ENCODE results near the gene SNCAIP.

SNCAIP gene

GRCh38 chr5:122420537-122421236, 108.7 kb downstream of the SNCAIP start:
- no peaks in the 10 kb centered on the region for H3K27me3 ChIP-seq (ENCODE audit: control insufficient read depth in 3 of 3, insufficient read depth in 3 of 3, low read depth in 1 of 3, low read length in 3 of 3)
- H3K4ac ChIP-seq (ENCODE audit: low read length): no peak overlapping the region
- no peaks in the 10 kb centered on the region for H3K36me3 ChIP-seq (replicated peaks in 1 of 2; ENCODE audit: control insufficient read depth in 2 of 2, insufficient read depth in 2 of 2, low read length in 2 of 2)
- no peak overlapping the region for H3K4me3 ChIP-seq (ENCODE audit: low read length in 2 of 2)
- no peak overlapping the region for H2AFZ ChIP-seq (ENCODE audit: low read length)
- H2BK12ac ChIP-seq (ENCODE audit: low read length): no peak overlapping the region
- WGBS, 2 donors (ENCODE audit: extremely low coverage in 2 of 2, insufficient read length in 2 of 2, insufficient replicate concordance in 1 of 2): no CpG with 5 or more reads among the region's 3 CpGs
- no peak overlapping the region for H3K9ac ChIP-seq (ENCODE audit: low read depth, low read length, poor library complexity)
- H3K4me2 ChIP-seq (ENCODE audit: insufficient read depth, low read length, poor library complexity, severe bottlenecking): no peak overlapping the region
- H4K91ac ChIP-seq (ENCODE audit: low read depth, low read length, poor library complexity): no peak overlapping the region
- H2BK15ac ChIP-seq (ENCODE audit: low read length): no peak overlapping the region
- peaks cover 1 to 11% of the 10 kb centered on the region in 2 donors for H3K4me1 ChIP-seq (ENCODE audit: control insufficient read depth in 2 of 2, insufficient read depth in 1 of 2, low read depth in 1 of 2, low read length in 2 of 2)
- no peaks in the 10 kb centered on the region for H3K79me1 ChIP-seq (ENCODE audit: low read depth, low read length)
- no peak overlapping the region for H3K18ac ChIP-seq (ENCODE audit: low read length)
- H3K14ac ChIP-seq (ENCODE audit: low read length): no peak overlapping the region
- no peak overlapping the region for H4K8ac ChIP-seq (ENCODE audit: low read depth, low read length)
- no peak overlapping the region for H2BK120ac ChIP-seq (ENCODE audit: low read depth, low read length)
- no peak overlapping the region for H2AK5ac ChIP-seq (ENCODE audit: low read depth, low read length)
- H3K9me3 ChIP-seq (replicated peaks in 1 of 2; ENCODE audit: control insufficient read depth in 2 of 2, insufficient read depth in 1 of 2, low read depth in 1 of 2, low read length in 2 of 2): no peaks in the 10 kb centered on the region
- no peak overlapping the region for H2BK5ac ChIP-seq (ENCODE audit: low read length)
- H3K23ac ChIP-seq (ENCODE audit: low read depth, low read length, poor library complexity): no peak overlapping the region
- no peak for DNase-seq (ENCODE audit: low spot score)
- no peak overlapping the region for H3K27ac ChIP-seq (replicated peaks; ENCODE audit: low read length)

- H2AFZ ChIP-seq (ENCODE audit: low read length): no peak overlapping the region
- H2AK5ac ChIP-seq (ENCODE audit: low read depth, low read length): no peak overlapping the region
- H3K23ac ChIP-seq (ENCODE audit: low read depth, low read length, poor library complexity): no peak overlapping the region
- H2BK12ac ChIP-seq (ENCODE audit: low read length): no peak overlapping the region
- no peaks in the 10 kb centered on the region for H3K79me1 ChIP-seq (ENCODE audit: low read depth, low read length)
- H4K91ac ChIP-seq (ENCODE audit: low read depth, low read length, poor library complexity): no peak overlapping the region
- H3K4ac ChIP-seq (ENCODE audit: low read length): no peak overlapping the region
- no peak overlapping the region for H2BK5ac ChIP-seq (ENCODE audit: low read length)
- no CpG with 5 or more reads among the region's 2 CpGs for WGBS, 2 donors (ENCODE audit: extremely low coverage in 2 of 2, insufficient read length in 2 of 2, insufficient replicate concordance in 1 of 2)
- H2BK15ac ChIP-seq (ENCODE audit: low read length): no peak overlapping the region
- H3K4me2 ChIP-seq (ENCODE audit: insufficient read depth, low read length, poor library complexity, severe bottlenecking): no peak overlapping the region
- H3K18ac ChIP-seq (ENCODE audit: low read length): no peak overlapping the region
- H3K36me3 ChIP-seq (replicated peaks in 1 of 2; ENCODE audit: control insufficient read depth in 2 of 2, insufficient read depth in 2 of 2, low read length in 2 of 2): no peaks in the 10 kb centered on the region
- no peak overlapping the region for H3K4me3 ChIP-seq (ENCODE audit: low read length in 2 of 2)
- DNase-seq (ENCODE audit: low spot score): no peak
- no peak overlapping the region for H4K8ac ChIP-seq (ENCODE audit: low read depth, low read length)
- no peaks in the 10 kb centered on the region for H3K27me3 ChIP-seq (ENCODE audit: control insufficient read depth in 3 of 3, insufficient read depth in 3 of 3, low read depth in 1 of 3, low read length in 3 of 3)
- H3K9me3 ChIP-seq (replicated peaks in 1 of 2; ENCODE audit: control insufficient read depth in 2 of 2, insufficient read depth in 1 of 2, low read depth in 1 of 2, low read length in 2 of 2): no peaks in the 10 kb centered on the region
- H3K14ac ChIP-seq (ENCODE audit: low read length): no peak overlapping the region
- no peak overlapping the region for H3K27ac ChIP-seq (replicated peaks; ENCODE audit: low read length)
- H3K9ac ChIP-seq (ENCODE audit: low read depth, low read length, poor library complexity): no peak overlapping the region
- H2BK120ac ChIP-seq (ENCODE audit: low read depth, low read length): no peak overlapping the region
- H3K4me1 ChIP-seq (ENCODE audit: control insufficient read depth in 2 of 2, insufficient read depth in 1 of 2, low read depth in 1 of 2, low read length in 2 of 2): peaks cover 1 to 11% of the 10 kb centered on the region in 2 donors
Measured at GRCh38 chr5:122421374-122422079, 109.5 kb downstream of the SNCAIP start.

- H3K4me2 ChIP-seq (ENCODE audit: insufficient read depth, low read length, poor library complexity, severe bottlenecking): no peak overlapping the region
- H3K18ac ChIP-seq (ENCODE audit: low read length): no peak overlapping the region
Measured at GRCh38 chr5:122423221-122423620, 111.2 kb downstream of the SNCAIP start.

GRCh38 chr5:122424132-122424531, 112.1 kb downstream of the SNCAIP start:
- H3K18ac ChIP-seq (ENCODE audit: low read length): no peak overlapping the region
- no peak overlapping the region for H3K23ac ChIP-seq (ENCODE audit: low read depth, low read length, poor library complexity)
- no peak overlapping the region for H3K9ac ChIP-seq (ENCODE audit: low read depth, low read length, poor library complexity)
- no peak overlapping the region for H2AK5ac ChIP-seq (ENCODE audit: low read depth, low read length)
- WGBS, 2 donors (ENCODE audit: extremely low coverage in 2 of 2, insufficient read length in 2 of 2, insufficient replicate concordance in 1 of 2): no CpG with 5 or more reads among the region's 1 CpG
- H3K4me1 ChIP-seq (ENCODE audit: control insufficient read depth in 2 of 2, insufficient read depth in 1 of 2, low read depth in 1 of 2, low read length in 2 of 2): peaks cover 1 to 3% of the 10 kb centered on the region in 2 donors
- no peak overlapping the region for H3K14ac ChIP-seq (ENCODE audit: low read length)
- no peak overlapping the region for H3K4me3 ChIP-seq (ENCODE audit: low read length in 2 of 2)
- H2BK15ac ChIP-seq (ENCODE audit: low read length): no peak overlapping the region
- H2AFZ ChIP-seq (ENCODE audit: low read length): no peak overlapping the region
- no peak overlapping the region for H4K8ac ChIP-seq (ENCODE audit: low read depth, low read length)
- H3K9me3 ChIP-seq (replicated peaks in 1 of 2; ENCODE audit: control insufficient read depth in 2 of 2, insufficient read depth in 1 of 2, low read depth in 1 of 2, low read length in 2 of 2): no peaks in the 10 kb centered on the region
- H2BK5ac ChIP-seq (ENCODE audit: low read length): no peak overlapping the region
- H3K79me1 ChIP-seq (ENCODE audit: low read depth, low read length): no peaks in the 10 kb centered on the region
- H3K4me2 ChIP-seq (ENCODE audit: insufficient read depth, low read length, poor library complexity, severe bottlenecking): no peak overlapping the region
- H4K91ac ChIP-seq (ENCODE audit: low read depth, low read length, poor library complexity): no peak overlapping the region
- no peaks in the 10 kb centered on the region for H3K27me3 ChIP-seq (ENCODE audit: control insufficient read depth in 3 of 3, insufficient read depth in 3 of 3, low read depth in 1 of 3, low read length in 3 of 3)
- no peak overlapping the region for H3K27ac ChIP-seq (replicated peaks; ENCODE audit: low read length)
- H3K4ac ChIP-seq (ENCODE audit: low read length): no peak overlapping the region
- H3K36me3 ChIP-seq (replicated peaks in 1 of 2; ENCODE audit: control insufficient read depth in 2 of 2, insufficient read depth in 2 of 2, low read length in 2 of 2): no peaks in the 10 kb centered on the region
- H2BK12ac ChIP-seq (ENCODE audit: low read length): no peak overlapping the region
- H2BK120ac ChIP-seq (ENCODE audit: low read depth, low read length): no peak overlapping the region
- DNase-seq (ENCODE audit: low spot score): no peak

More at GRCh38 chr5:122423221-122423620, 111.2 kb downstream of the SNCAIP start:
- Histone ChIP-seq H2BK15ac (ENCODE audit: low read length) (no peak overlapping the region), H2BK12ac (ENCODE audit: low read length) (no peak overlapping the region), H3K27me3 (ENCODE audit: control insufficient read depth in 3 of 3, insufficient read depth in 3 of 3, low read depth in 1 of 3, low read length in 3 of 3) (no peaks in the 10 kb centered on the region), H2AK5ac (ENCODE audit: low read depth, low read length) (no peak overlapping the region), H2BK5ac (ENCODE audit: low read length) (no peak overlapping the region), H3K9me3 (replicated peaks in 1 of 2; ENCODE audit: control insufficient read depth in 2 of 2, insufficient read depth in 1 of 2, low read depth in 1 of 2, low read length in 2 of 2) (no peaks in the 10 kb centered on the region), H3K4ac (ENCODE audit: low read length) (no peak overlapping the region), H3K14ac (ENCODE audit: low read length) (no peak overlapping the region), H3K36me3 (replicated peaks in 1 of 2; ENCODE audit: control insufficient read depth in 2 of 2, insufficient read depth in 2 of 2, low read length in 2 of 2) (no peaks in the 10 kb centered on the region), H2AFZ (ENCODE audit: low read length) (no peak overlapping the region), H4K8ac (ENCODE audit: low read depth, low read length) (no peak overlapping the region), H3K23ac (ENCODE audit: low read depth, low read length, poor library complexity) (no peak overlapping the region), H3K27ac (replicated peaks; ENCODE audit: low read length) (no peak overlapping the region), H3K79me1 (ENCODE audit: low read depth, low read length) (no peaks in the 10 kb centered on the region), H4K91ac (ENCODE audit: low read depth, low read length, poor library complexity) (no peak overlapping the region), H3K4me1 (ENCODE audit: control insufficient read depth in 2 of 2, insufficient read depth in 1 of 2, low read depth in 1 of 2, low read length in 2 of 2) (peaks cover 1 to 7% of the 10 kb centered on the region in 2 donors), H3K4me3 (ENCODE audit: low read length in 2 of 2) (no peak overlapping the region), H2BK120ac (ENCODE audit: low read depth, low read length) (no peak overlapping the region), H3K9ac (ENCODE audit: low read depth, low read length, poor library complexity) (no peak overlapping the region)
- no peak for DNase-seq (ENCODE audit: low spot score)
- WGBS, 2 donors (ENCODE audit: extremely low coverage in 2 of 2, insufficient read length in 2 of 2, insufficient replicate concordance in 1 of 2): no CpG with 5 or more reads among the region's 4 CpGs
